IMR-90 (cell line): ENCODE data around the gene JAKMIP1. TPM values are rescaled to one million over a fixed set of nuclear protein-coding genes. Genes with fewer than 3 reads are reported as not detected.

Source experiments
- ATAC-seq: fragments of 200-7000 bp; cut with Tn5 transposase; 2 replicates; pipeline ENCODE4 v1.9.1; 2020; ENCODE audit warnings: low read depth, mild to moderate bottlenecking, moderate library complexity
- BruUV-seq: library from RNA; stranded (reverse); fragments of 400-500 nt; replicated peaks from 2 replicates; lab custom pipeline; 2021; lab: Mats Ljungman, UMichigan
- CTCF ChIA-PET: fragments of 300-600 bp; formaldehyde crosslinking; extraction: SDS; loops from one replicate; lab custom pipeline; 2021; ENCODE audit warnings: antibody characterized with exemption; lab: Yijun Ruan, JAX
- POLR2A ChIA-PET: fragments of 300-600 bp; sonication (Branson Sonifier 250); formaldehyde crosslinking; loops from one replicate; lab custom pipeline; 2022; ENCODE audit warnings: antibody characterized with exemption; ENCODE audit not compliant: unreplicated experiment; lab: Charles Lee
- DNase-seq: peaks from one replicate; pipeline ENCODE4 v3.0.0; 2013
- H2AFZ ChIP-seq: replicated peaks from 2 replicates; pipeline ENCODE3; 2013; ENCODE audit warnings: low read length, mild to moderate bottlenecking; ENCODE audit not compliant: poor library complexity
- H2AK5ac ChIP-seq: 2 replicates; pipeline ENCODE4 v1.6.1; 2013; ENCODE audit warnings: low read depth, low read length, inconsistent platforms
- H2AK9ac ChIP-seq: replicated peaks from 2 replicates; pipeline ENCODE3; 2013; ENCODE audit warnings: mild to moderate bottlenecking, low read depth, low read length, moderate library complexity; ENCODE audit not compliant: poor library complexity
- H2BK120ac ChIP-seq: 2 replicates; pipeline ENCODE4 v1.6.1; 2013; ENCODE audit warnings: low read depth, low read length, inconsistent platforms
- H2BK15ac ChIP-seq: 3 replicates; pipeline ENCODE4 v1.6.1; 2013; ENCODE audit warnings: low read depth, low read length, inconsistent platforms
- H2BK20ac ChIP-seq: 2 replicates; pipeline ENCODE4 v1.6.1; 2013; ENCODE audit warnings: low read depth, mild to moderate bottlenecking, inconsistent platforms, low read length, moderate library complexity
- H2BK5ac ChIP-seq: 2 replicates; pipeline ENCODE4 v1.6.1; 2013; ENCODE audit warnings: mild to moderate bottlenecking, low read depth, low read length, inconsistent platforms; ENCODE audit not compliant: poor library complexity, severe bottlenecking
- H3K14ac ChIP-seq: replicated peaks from 2 replicates; pipeline ENCODE4 v1.6.1; 2013; ENCODE audit warnings: low read depth, low read length, inconsistent platforms
- H3K18ac ChIP-seq: 2 replicates; pipeline ENCODE4 v1.6.1; 2013; ENCODE audit warnings: low read depth, low read length, control low read depth
- H3K23ac ChIP-seq: 2 replicates; pipeline ENCODE4 v1.6.1; 2013; ENCODE audit warnings: low read depth, low read length, inconsistent platforms
- H3K27ac ChIP-seq: 2 replicates; pipeline ENCODE4 v1.5.1; 2013; ENCODE audit warnings: mild to moderate bottlenecking, control low read depth, low read length; ENCODE audit not compliant: insufficient read depth
- H3K27me3 ChIP-seq: 2 replicates; pipeline ENCODE4 v1.6.1; 2013; ENCODE audit warnings: low read length; ENCODE audit not compliant: control insufficient read depth, insufficient read depth
- H3K36me3 ChIP-seq: 2 replicates; pipeline ENCODE4 v1.6.1; 2013; ENCODE audit warnings: low read length, mixed read lengths; ENCODE audit not compliant: control insufficient read depth, insufficient read depth
- H3K4ac ChIP-seq: 2 replicates; pipeline ENCODE4 v1.6.1; 2013; ENCODE audit warnings: low read depth, low read length, inconsistent platforms
- H3K4me1 ChIP-seq: 2 replicates; pipeline ENCODE4 v1.6.1; 2013; ENCODE audit warnings: low read length, mixed read lengths; ENCODE audit not compliant: control insufficient read depth, insufficient read depth
- H3K4me2 ChIP-seq: 2 replicates; pipeline ENCODE4 v1.6.1; 2013; ENCODE audit warnings: low read depth, mild to moderate bottlenecking, control low read depth, low read length, moderate library complexity
- H3K4me3 ChIP-seq: 2 replicates; pipeline ENCODE4 v1.5.1; 2013; ENCODE audit warnings: low read depth, mild to moderate bottlenecking, control low read depth, low read length, moderate library complexity; ENCODE audit not compliant: insufficient read depth
- H3K56ac ChIP-seq: 2 replicates; pipeline ENCODE4 v1.6.1; 2013; ENCODE audit warnings: low read length, inconsistent platforms; ENCODE audit not compliant: insufficient read depth; ENCODE audit errors: extremely low read depth
- H3K79me1 ChIP-seq, 2 experiments: 2 replicates each; pipeline ENCODE4 v1.6.1; 2013; ENCODE audit warnings: low read length in 2 of 2, inconsistent platforms in 1 of 2, low read depth in 1 of 2
- H3K9ac ChIP-seq: 2 replicates; pipeline ENCODE4 v1.6.1; 2013; ENCODE audit warnings: low read depth, low read length, control low read depth
- H3K9me1 ChIP-seq: 2 replicates; pipeline ENCODE4 v1.6.1; 2013; ENCODE audit warnings: low read length, inconsistent platforms; ENCODE audit not compliant: insufficient read depth
- H3K9me3 ChIP-seq: 2 replicates; pipeline ENCODE4 v1.6.1; 2013; ENCODE audit warnings: low read length; ENCODE audit not compliant: control insufficient read depth, insufficient read depth
- H4K20me1 ChIP-seq: 2 replicates; pipeline ENCODE4 v1.6.1; 2013; ENCODE audit warnings: low read length, inconsistent platforms; ENCODE audit not compliant: insufficient read depth
- H4K5ac ChIP-seq: 2 replicates; pipeline ENCODE4 v1.6.1; 2013; ENCODE audit warnings: mild to moderate bottlenecking, low read depth, low read length, control low read depth
- H4K8ac ChIP-seq, 2 experiments: 2 replicates each; pipeline ENCODE4 v1.6.1; 2013; ENCODE audit warnings: low read depth in 2 of 2, low read length in 2 of 2, control low read depth in 1 of 2, inconsistent platforms in 1 of 2
- H4K91ac ChIP-seq: 2 replicates; pipeline ENCODE4 v1.6.1; 2013; ENCODE audit warnings: low read depth, low read length, inconsistent platforms; ENCODE audit not compliant: insufficient read depth
- CHD1 ChIP-seq: IDR thresholded peaks from 2 replicates; pipeline ENCODE4 v1.6.1; 2012; ENCODE audit warnings: low read depth, low read length, improper control_type of control experiment
- ELK1 ChIP-seq: fragments of 150-350 bp; IDR thresholded peaks from 2 replicates; pipeline ENCODE4 v1.6.1; 2016; ENCODE audit warnings: low read depth, mild to moderate bottlenecking, low read length, moderate library complexity, borderline replicate concordance
- FOS ChIP-seq: fragments of 150-350 bp; IDR thresholded peaks from 2 replicates; pipeline ENCODE4 v1.6.1; 2016; ENCODE audit warnings: low read depth, low read length
- RAD21 ChIP-seq: IDR thresholded peaks from 2 replicates; pipeline ENCODE4 v1.6.1; 2012; ENCODE audit warnings: low read length, improper control_type of control experiment
- RCOR1 ChIP-seq: IDR thresholded peaks from 2 replicates; pipeline ENCODE4 v1.6.1; 2012; ENCODE audit warnings: mild to moderate bottlenecking, low read length, improper control_type of control experiment; ENCODE audit not compliant: insufficient replicate concordance
- WGBS, 2 experiments: methylation state at CpG; one replicate each; pipeline versions ENCODE4 v1.1.5 to v1.1.7; 2013; ENCODE audit warnings: missing lambda C conversion rate in 2 of 2; ENCODE audit not compliant: insufficient read length in 1 of 2; ENCODE audit errors: extremely low coverage in 2 of 2; 5-methylcytosine and 5-hydroxymethylcytosine counted together
- dilution Hi-C: fragments of 300-500 bp; cut with HindIII; formaldehyde crosslinking; loops from one replicate; pipeline ENCODE4 v1.14.3; 2018; ENCODE audit warnings: low sequenced_read_pairs; ENCODE audit not compliant: unreplicated experiment
- in situ Hi-C: fragments of 300-500 bp; cut with MboI; formaldehyde crosslinking; loops from 3 replicates; pipeline ENCODE4 v1.14.3; 2019; ENCODE audit warnings: low sequenced_read_pairs, inconsistent platforms, mixed read lengths
- intact Hi-C: fragments of 100-400 bp; cut with micrococcal nuclease; formaldehyde crosslinking; loops from 2 replicates; pipeline ENCODE4 v1.10.0; 2022
- polyA plus RNA-seq, 3 experiments: library from polyadenylated mRNA; depleted of rRNA; stranded (reverse); fragments of >200 nt; gene quantifications; 2 replicates each; pipeline ENCODE4 v1.2.3, GENCODE V29; 2012; ENCODE audit warnings: low replicate concordance in 1 of 3
- total RNA-seq: library from RNA; depleted of rRNA; stranded (reverse); fragments of >200 nt; gene quantifications from 2 replicates; pipeline ENCODE4 v1.2.3, GENCODE V29; 2012
- TF ChIP-seq, protein P1 (sequence below): fragments of 150-350 bp; IDR thresholded peaks from 2 replicates; pipeline ENCODE4 v1.6.1; 2017; ENCODE audit warnings: mild to moderate bottlenecking, antibody characterized with exemption, low read length, low read depth

The JAKMIP1 gene
- total and polyA plus RNA-seq, 2 of the 4 experiments (the other 2 are of a cell fraction), result not detected

DNA sequence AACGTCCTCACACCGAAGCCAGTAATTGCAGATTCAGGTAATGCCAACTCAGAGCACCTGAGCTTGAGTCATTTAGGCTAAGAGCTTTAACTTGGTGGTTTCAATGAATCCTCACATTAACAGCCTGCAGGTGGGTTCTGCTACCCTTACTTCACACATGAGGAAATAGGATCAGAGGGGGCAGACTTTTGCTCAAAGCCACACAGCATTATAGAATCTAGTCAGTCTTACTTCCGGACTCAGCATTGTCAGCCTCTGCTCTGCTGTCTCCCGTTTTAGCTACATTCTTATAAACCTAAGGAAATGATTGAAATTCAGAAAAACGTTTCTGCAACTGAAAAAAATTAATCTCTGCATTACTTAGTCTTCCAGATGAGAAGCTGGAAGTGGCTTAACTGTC, 188.1 kb downstream of the JAKMIP1 start:
- no peak overlapping the region for H2BK120ac ChIP-seq
- TF ChIP-seq RCOR1, result no peak
- TF ChIP-seq, protein P1, sequence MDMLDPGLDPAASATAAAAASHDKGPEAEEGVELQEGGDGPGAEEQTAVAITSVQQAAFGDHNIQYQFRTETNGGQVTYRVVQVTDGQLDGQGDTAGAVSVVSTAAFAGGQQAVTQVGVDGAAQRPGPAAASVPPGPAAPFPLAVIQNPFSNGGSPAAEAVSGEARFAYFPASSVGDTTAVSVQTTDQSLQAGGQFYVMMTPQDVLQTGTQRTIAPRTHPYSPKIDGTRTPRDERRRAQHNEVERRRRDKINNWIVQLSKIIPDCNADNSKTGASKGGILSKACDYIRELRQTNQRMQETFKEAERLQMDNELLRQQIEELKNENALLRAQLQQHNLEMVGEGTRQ, result no peak
- no peak for TF ChIP-seq RAD21
- TF ChIP-seq FOS, result no peak
- no peak for TF ChIP-seq ELK1
- no peak for TF ChIP-seq CHD1
- BruUV-seq, result no TSS peak
- no peak overlapping the region for H3K56ac ChIP-seq
- no peak overlapping the region for H2BK20ac ChIP-seq
- no peak overlapping the region for H2BK15ac ChIP-seq
- H3K14ac ChIP-seq, result no peak overlapping the region
- H2AK9ac ChIP-seq, result no peak overlapping the region
- no peak overlapping the region for H3K18ac ChIP-seq
- H3K79me1 ChIP-seq, result no peaks in the 10 kb centered on the region
- H3K4me1 ChIP-seq, result no peaks in the 10 kb centered on the region
- H3K36me3 ChIP-seq, result no peaks in the 10 kb centered on the region
- H3K23ac ChIP-seq, result no peak overlapping the region
- no peak overlapping the region for H3K4ac ChIP-seq
- no peak overlapping the region for H3K4me2 ChIP-seq
- no CpG with 5 or more reads among the region's 5 CpGs for WGBS, 2 experiments
- in situ Hi-C loops (no loop called here), intact Hi-C loops (no loop called here), dilution Hi-C loops (no loop called here)
- no peak overlapping the region for H3K4me3 ChIP-seq
- no peak overlapping the region for H2AFZ ChIP-seq
- H3K9me3 ChIP-seq, result no peaks in the 10 kb centered on the region
- CTCF ChIA-PET, result interaction anchor here (1.8 kb wide), 1 partner anchor 15 kb away, joined by 5 read pairs; no protein-coding TSS in a partner anchor
- POLR2A ChIA-PET, result no interaction called here
- no peak overlapping the region for H2BK5ac ChIP-seq
- H2AK5ac ChIP-seq, result no peak overlapping the region
- ATAC-seq (no peak), DNase-seq (no peak)
- H4K8ac ChIP-seq, result no peak overlapping the region
- H4K20me1 ChIP-seq, result no peaks in the 10 kb centered on the region
- H4K5ac ChIP-seq, result no peak overlapping the region
- no peak overlapping the region for H4K91ac ChIP-seq
- H3K9me1 ChIP-seq, result no peaks in the 10 kb centered on the region
- no peak overlapping the region for H3K9ac ChIP-seq
- H3K27ac ChIP-seq, result no peak overlapping the region
- H3K27me3 ChIP-seq, result no peaks in the 10 kb centered on the region; the same call in 1 of the 2 replicates
